ENCODE data around the gene PPP1R12B.
"Not testable (repeated sequence)": the region's sequence is repeated elsewhere in the genome, so short reads cannot be mapped to it uniquely, and the experiment has no call there.

Gene PPP1R12B

DNA sequence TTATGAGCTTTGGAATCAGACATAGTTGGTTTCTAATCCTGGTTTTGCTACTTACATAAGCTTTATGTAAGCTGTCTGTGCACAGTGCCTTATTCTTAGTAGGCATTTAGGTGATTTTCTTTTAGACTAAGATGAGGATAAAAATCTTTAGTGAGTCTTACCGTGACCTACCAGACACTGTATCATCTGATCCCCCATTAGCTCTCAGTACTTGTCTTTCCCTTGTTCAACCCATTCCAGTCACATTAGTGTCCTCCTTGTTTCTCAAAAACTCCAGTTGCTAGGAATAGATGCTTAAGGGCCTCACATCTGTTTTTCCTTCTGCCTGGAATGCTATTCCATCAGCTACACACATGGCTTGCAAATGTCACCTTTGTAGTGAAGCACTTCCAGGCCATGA is 18.8 kb downstream of the PPP1R12B start:
- H3K14ac ChIP-seq (ENCODE audit: low read length), result no peak overlapping the region
- no peak overlapping the region for H2AFZ ChIP-seq (ENCODE audit: low read length)
- no peak overlapping the region for H3K27ac ChIP-seq (replicated peaks; ENCODE audit: low read length)
- DNase-seq (ENCODE audit: low spot score), result no peak
- H3K4me3 ChIP-seq (ENCODE audit: low read length in 2 of 2), result no peak overlapping the region
- WGBS, 2 donors (ENCODE audit: extremely low coverage in 2 of 2, insufficient read length in 2 of 2, insufficient replicate concordance in 1 of 2), result no CpG with 5 or more reads among the region's 1 CpG
- no peak overlapping the region for H4K8ac ChIP-seq (ENCODE audit: low read depth, low read length)
- H2BK15ac ChIP-seq (ENCODE audit: low read length), result no peak overlapping the region
- H2BK5ac ChIP-seq (ENCODE audit: low read length), result no peak overlapping the region
- no peak overlapping the region for H2BK120ac ChIP-seq (ENCODE audit: low read depth, low read length)
- H3K79me1 ChIP-seq (ENCODE audit: low read depth, low read length), result no peaks in the 10 kb centered on the region
- no peak overlapping the region for H3K18ac ChIP-seq (ENCODE audit: low read length)
- no peak overlapping the region for H4K91ac ChIP-seq (ENCODE audit: low read depth, low read length, poor library complexity)
- H3K23ac ChIP-seq (ENCODE audit: low read depth, low read length, poor library complexity), result no peak overlapping the region
- H2BK12ac ChIP-seq (ENCODE audit: low read length), result no peak overlapping the region
- H3K9ac ChIP-seq (ENCODE audit: low read depth, low read length, poor library complexity), result no peak overlapping the region
- H3K4me2 ChIP-seq (ENCODE audit: insufficient read depth, low read length, poor library complexity, severe bottlenecking), result no peak overlapping the region
- H3K4ac ChIP-seq (ENCODE audit: low read length), result no peak overlapping the region
- H3K9me3 ChIP-seq (replicated peaks in 1 of 2; ENCODE audit: control insufficient read depth in 2 of 2, insufficient read depth in 1 of 2, low read depth in 1 of 2, low read length in 2 of 2), result no peaks in the 10 kb centered on the region
- no peak overlapping the region for H2AK5ac ChIP-seq (ENCODE audit: low read depth, low read length)
- H3K27me3 ChIP-seq (ENCODE audit: control insufficient read depth in 3 of 3, insufficient read depth in 3 of 3, low read depth in 1 of 3, low read length in 3 of 3), result no peaks in the 10 kb centered on the region
- no peaks in the 10 kb centered on the region for H3K4me1 ChIP-seq (ENCODE audit: control insufficient read depth in 2 of 2, insufficient read depth in 1 of 2, low read depth in 1 of 2, low read length in 2 of 2)
- no peaks in the 10 kb centered on the region for H3K36me3 ChIP-seq (replicated peaks in 1 of 2; ENCODE audit: control insufficient read depth in 2 of 2, insufficient read depth in 2 of 2, low read length in 2 of 2)

DNA sequence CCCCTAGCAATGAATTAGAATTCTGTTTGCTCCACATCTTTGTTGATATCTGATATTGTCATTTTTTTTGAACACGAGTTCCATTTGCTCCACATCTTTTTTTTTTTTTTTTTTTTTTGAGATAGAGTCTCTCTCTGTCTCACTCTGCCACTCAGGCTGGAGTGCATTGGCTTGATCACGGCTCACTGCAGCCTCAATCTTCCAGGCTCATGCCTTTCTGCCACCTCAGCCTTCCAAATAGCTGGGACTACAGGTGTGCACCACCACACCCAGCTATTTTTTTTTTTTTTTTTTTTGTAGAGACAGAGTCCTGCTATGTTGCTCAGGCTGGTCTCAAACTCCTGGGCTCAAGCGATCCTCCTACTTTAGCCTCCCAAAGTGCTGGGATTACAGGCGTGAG is 22.4 kb downstream of the PPP1R12B start:
- WGBS, 2 donors (ENCODE audit: extremely low coverage in 2 of 2, insufficient read length in 2 of 2, insufficient replicate concordance in 1 of 2), result no CpG with 5 or more reads among the region's 4 CpGs
- not testable (repeated sequence) for H3K4me2 ChIP-seq (ENCODE audit: insufficient read depth, low read length, poor library complexity, severe bottlenecking); H2AFZ ChIP-seq (ENCODE audit: low read length)

DNA sequence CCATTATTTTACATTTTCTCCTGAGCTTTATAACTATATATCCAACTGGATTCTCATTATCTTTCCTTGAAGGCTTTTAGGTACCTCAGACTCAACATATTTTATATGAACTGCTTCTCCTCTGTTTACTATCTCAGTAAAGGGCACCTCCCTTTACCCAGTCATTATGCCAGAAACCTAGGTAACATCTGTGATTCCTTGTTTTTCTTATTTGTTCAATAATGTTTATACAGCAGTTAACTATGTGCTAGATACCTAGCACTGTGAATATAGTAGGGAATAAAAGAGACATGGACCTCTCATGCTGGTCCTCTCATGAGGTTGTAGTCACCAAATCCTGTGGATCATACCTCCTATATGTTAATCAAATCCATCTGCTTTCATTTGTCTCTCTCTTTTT is 25.6 kb downstream of the PPP1R12B start:
- Histone ChIP-seq H3K4ac (ENCODE audit: low read length) (no peak overlapping the region), H3K18ac (ENCODE audit: low read length) (no peak overlapping the region), H3K23ac (ENCODE audit: low read depth, low read length, poor library complexity) (no peak overlapping the region), H2AK5ac (ENCODE audit: low read depth, low read length) (no peak overlapping the region), H3K27ac (replicated peaks; ENCODE audit: low read length) (no peak overlapping the region), H3K27me3 (ENCODE audit: control insufficient read depth in 3 of 3, insufficient read depth in 3 of 3, low read depth in 1 of 3, low read length in 3 of 3) (no peaks in the 10 kb centered on the region), H4K8ac (ENCODE audit: low read depth, low read length) (no peak overlapping the region), H3K4me1 (ENCODE audit: control insufficient read depth in 2 of 2, insufficient read depth in 1 of 2, low read depth in 1 of 2, low read length in 2 of 2) (no peaks in the 10 kb centered on the region), H4K91ac (ENCODE audit: low read depth, low read length, poor library complexity) (no peak overlapping the region), H3K4me2 (ENCODE audit: insufficient read depth, low read length, poor library complexity, severe bottlenecking) (no peak overlapping the region), H2BK5ac (ENCODE audit: low read length) (no peak overlapping the region), H2BK15ac (ENCODE audit: low read length) (no peak overlapping the region), H3K36me3 (replicated peaks in 1 of 2; ENCODE audit: control insufficient read depth in 2 of 2, insufficient read depth in 2 of 2, low read length in 2 of 2) (no peaks in the 10 kb centered on the region), H3K14ac (ENCODE audit: low read length) (no peak overlapping the region), H3K9ac (ENCODE audit: low read depth, low read length, poor library complexity) (no peak overlapping the region), H3K4me3 (ENCODE audit: low read length in 2 of 2) (no peak overlapping the region), H2BK12ac (ENCODE audit: low read length) (no peak overlapping the region), H3K9me3 (replicated peaks in 1 of 2; ENCODE audit: control insufficient read depth in 2 of 2, insufficient read depth in 1 of 2, low read depth in 1 of 2, low read length in 2 of 2) (no peaks in the 10 kb centered on the region), H2BK120ac (ENCODE audit: low read depth, low read length) (no peak overlapping the region), H2AFZ (ENCODE audit: low read length) (no peak overlapping the region), H3K79me1 (ENCODE audit: low read depth, low read length) (no peaks in the 10 kb centered on the region)
- no peak for DNase-seq (ENCODE audit: low spot score)

More for the DNA sequence above, 22.4 kb downstream of the PPP1R12B start:
- not testable (repeated sequence) for H3K4me1 ChIP-seq (ENCODE audit: control insufficient read depth in 2 of 2, insufficient read depth in 1 of 2, low read depth in 1 of 2, low read length in 2 of 2); H3K4me3 ChIP-seq (ENCODE audit: low read length in 2 of 2); H2BK12ac ChIP-seq (ENCODE audit: low read length); H3K79me1 ChIP-seq (ENCODE audit: low read depth, low read length); H3K18ac ChIP-seq (ENCODE audit: low read length); H3K36me3 ChIP-seq (replicated peaks in 1 of 2; ENCODE audit: control insufficient read depth in 2 of 2, insufficient read depth in 2 of 2, low read length in 2 of 2); H3K9ac ChIP-seq (ENCODE audit: low read depth, low read length, poor library complexity); H3K9me3 ChIP-seq (replicated peaks in 1 of 2; ENCODE audit: control insufficient read depth in 2 of 2, insufficient read depth in 1 of 2, low read depth in 1 of 2, low read length in 2 of 2); H3K27me3 ChIP-seq (ENCODE audit: control insufficient read depth in 3 of 3, insufficient read depth in 3 of 3, low read depth in 1 of 3, low read length in 3 of 3); H3K4ac ChIP-seq (ENCODE audit: low read length); H2BK120ac ChIP-seq (ENCODE audit: low read depth, low read length); H3K27ac ChIP-seq (replicated peaks; ENCODE audit: low read length); H3K23ac ChIP-seq (ENCODE audit: low read depth, low read length, poor library complexity); H4K8ac ChIP-seq (ENCODE audit: low read depth, low read length); DNase-seq (ENCODE audit: low spot score); H2AK5ac ChIP-seq (ENCODE audit: low read depth, low read length); H4K91ac ChIP-seq (ENCODE audit: low read depth, low read length, poor library complexity); H2BK5ac ChIP-seq (ENCODE audit: low read length); H2BK15ac ChIP-seq (ENCODE audit: low read length); H3K14ac ChIP-seq (ENCODE audit: low read length)

DNA sequence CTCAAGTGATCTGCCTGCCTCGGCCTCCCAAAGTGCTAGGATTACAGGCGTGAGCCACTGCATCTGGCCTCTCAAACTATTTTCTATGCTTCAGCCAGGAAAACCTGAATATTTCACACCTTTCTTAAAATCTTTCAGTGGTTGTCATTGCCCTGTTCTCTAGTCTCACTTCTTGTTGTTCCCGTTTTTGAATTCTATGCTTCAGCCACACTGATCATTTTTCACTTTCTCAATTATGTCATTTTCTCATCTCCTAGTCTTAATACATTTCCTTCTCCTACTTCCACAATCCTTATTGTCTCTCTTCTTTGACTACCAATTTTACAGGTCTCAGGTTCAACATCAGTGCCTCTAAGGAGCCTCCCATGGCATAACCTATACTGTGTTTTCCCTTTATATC is 26.7 kb downstream of the PPP1R12B start:
- H3K4me2 ChIP-seq (ENCODE audit: insufficient read depth, low read length, poor library complexity, severe bottlenecking); H3K23ac ChIP-seq (ENCODE audit: low read depth, low read length, poor library complexity); H3K4me3 ChIP-seq (ENCODE audit: low read length in 2 of 2); DNase-seq (ENCODE audit: low spot score); H3K4me1 ChIP-seq (ENCODE audit: control insufficient read depth in 2 of 2, insufficient read depth in 1 of 2, low read depth in 1 of 2, low read length in 2 of 2); H2AFZ ChIP-seq (ENCODE audit: low read length); H3K9me3 ChIP-seq (replicated peaks in 1 of 2; ENCODE audit: control insufficient read depth in 2 of 2, insufficient read depth in 1 of 2, low read depth in 1 of 2, low read length in 2 of 2); H3K27ac ChIP-seq (replicated peaks; ENCODE audit: low read length); H3K14ac ChIP-seq (ENCODE audit: low read length); H2AK5ac ChIP-seq (ENCODE audit: low read depth, low read length); H3K18ac ChIP-seq (ENCODE audit: low read length); H3K79me1 ChIP-seq (ENCODE audit: low read depth, low read length); H4K91ac ChIP-seq (ENCODE audit: low read depth, low read length, poor library complexity); H4K8ac ChIP-seq (ENCODE audit: low read depth, low read length); H2BK15ac ChIP-seq (ENCODE audit: low read length); H3K36me3 ChIP-seq (replicated peaks in 1 of 2; ENCODE audit: control insufficient read depth in 2 of 2, insufficient read depth in 2 of 2, low read length in 2 of 2); H3K9ac ChIP-seq (ENCODE audit: low read depth, low read length, poor library complexity); H3K27me3 ChIP-seq (ENCODE audit: control insufficient read depth in 3 of 3, insufficient read depth in 3 of 3, low read depth in 1 of 3, low read length in 3 of 3); H2BK120ac ChIP-seq (ENCODE audit: low read depth, low read length); H2BK12ac ChIP-seq (ENCODE audit: low read length); H3K4ac ChIP-seq (ENCODE audit: low read length); H2BK5ac ChIP-seq (ENCODE audit: low read length): not testable (repeated sequence)
- WGBS, 2 donors (ENCODE audit: extremely low coverage in 2 of 2, insufficient read length in 2 of 2, insufficient replicate concordance in 1 of 2), result no CpG with 5 or more reads among the region's 3 CpGs

Data from neuronal stem cell (in vitro differentiated cells).